IPS DF 19.7 (cell line): Measurements from ENCODE around the gene ARL15.

Source experiments
- DNase-seq: peaks from one replicate; pipeline ENCODE4 v3.0.0-alpha.2; 2013; ENCODE audit warnings: low read depth, low spot score

Gene ARL15

GRCh38 chr5:54159153-54159892 lies 151.1 kb downstream of the ARL15 start:
- no peak for DNase-seq

- no peak for DNase-seq
These were observed 153.8 kb downstream of the ARL15 start for GRCh38 chr5:54156577-54156976.

- DNase-seq, result no peak
These were observed 159.5 kb downstream of the ARL15 start for GRCh38 chr5:54150841-54151240.

GRCh38 chr5:54148858-54149257 lies 161.5 kb downstream of the ARL15 start:
- no peak for DNase-seq

GRCh38 chr5:54148067-54148845 lies 162.1 kb downstream of the ARL15 start:
- DNase-seq, result no peak

GRCh38 chr5:54146916-54147315 lies 163.5 kb downstream of the ARL15 start:
- DNase-seq, result no peak

GRCh38 chr5:54146390-54146789 lies 164.0 kb downstream of the ARL15 start:
- DNase-seq, result no peak

- DNase-seq, result no peak
These were observed 170.0 kb downstream of the ARL15 start for GRCh38 chr5:54140247-54140840.

GRCh38 chr5:54136516-54137440 lies 173.6 kb downstream of the ARL15 start:
- no peak for DNase-seq

GRCh38 chr5:54135042-54135441 lies 175.3 kb downstream of the ARL15 start:
- no peak for DNase-seq

GRCh38 chr5:54133917-54134316 lies 176.5 kb downstream of the ARL15 start:
- no peak for DNase-seq

- no peak for DNase-seq
These were observed 189.9 kb downstream of the ARL15 start for GRCh38 chr5:54120473-54120872.

- DNase-seq, result no peak
These were observed 192.4 kb downstream of the ARL15 start for GRCh38 chr5:54117957-54118356.

- DNase-seq, result no peak
These were observed 194.5 kb downstream of the ARL15 start for GRCh38 chr5:54115735-54116403.

- DNase-seq, result no peak
These were observed 197.3 kb downstream of the ARL15 start for GRCh38 chr5:54113060-54113459.

GRCh38 chr5:54109626-54110330 lies 200.6 kb downstream of the ARL15 start:
- no peak for DNase-seq

- no peak for DNase-seq
These were observed 202.2 kb downstream of the ARL15 start for GRCh38 chr5:54108136-54108535.

- no peak for DNase-seq
These were observed 206.5 kb downstream of the ARL15 start for GRCh38 chr5:54103871-54104270.

- no peak for DNase-seq
These were observed 212.1 kb downstream of the ARL15 start for GRCh38 chr5:54098267-54098666.

GRCh38 chr5:54095969-54096368 lies 214.4 kb downstream of the ARL15 start:
- DNase-seq, result no peak
